ENCODE data around the gene EML6. TPM values are rescaled to one million over a fixed set of nuclear protein-coding genes. Genes with fewer than 3 reads are reported as not detected.

The EML6 gene
- total RNA-seq, 3 donors from 2014 or later: 3.4 to 7.3 (median 5.3) TPM

GRCh38 chr2:54768772-54769428 lies 45.4 kb downstream of the EML6 start:
- Histone ChIP-seq H3K4me3 (no peak overlapping the region), H3K4me1 (ENCODE audit: low read depth) (no peaks in the 10 kb centered on the region), H3K36me3 (ENCODE audit: low read depth) (no peaks in the 10 kb centered on the region), H3K9me3 (no peaks in the 10 kb centered on the region)
- intact Hi-C loops (cut with DNase I, micrococcal nuclease): no loop called here
- DNase-seq: no peak
- TF ChIP-seq, protein P1, sequence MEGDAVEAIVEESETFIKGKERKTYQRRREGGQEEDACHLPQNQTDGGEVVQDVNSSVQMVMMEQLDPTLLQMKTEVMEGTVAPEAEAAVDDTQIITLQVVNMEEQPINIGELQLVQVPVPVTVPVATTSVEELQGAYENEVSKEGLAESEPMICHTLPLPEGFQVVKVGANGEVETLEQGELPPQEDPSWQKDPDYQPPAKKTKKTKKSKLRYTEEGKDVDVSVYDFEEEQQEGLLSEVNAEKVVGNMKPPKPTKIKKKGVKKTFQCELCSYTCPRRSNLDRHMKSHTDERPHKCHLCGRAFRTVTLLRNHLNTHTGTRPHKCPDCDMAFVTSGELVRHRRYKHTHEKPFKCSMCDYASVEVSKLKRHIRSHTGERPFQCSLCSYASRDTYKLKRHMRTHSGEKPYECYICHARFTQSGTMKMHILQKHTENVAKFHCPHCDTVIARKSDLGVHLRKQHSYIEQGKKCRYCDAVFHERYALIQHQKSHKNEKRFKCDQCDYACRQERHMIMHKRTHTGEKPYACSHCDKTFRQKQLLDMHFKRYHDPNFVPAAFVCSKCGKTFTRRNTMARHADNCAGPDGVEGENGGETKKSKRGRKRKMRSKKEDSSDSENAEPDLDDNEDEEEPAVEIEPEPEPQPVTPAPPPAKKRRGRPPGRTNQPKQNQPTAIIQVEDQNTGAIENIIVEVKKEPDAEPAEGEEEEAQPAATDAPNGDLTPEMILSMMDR (IDR thresholded peaks at IDR 0.05): no peak
- no peak for ATAC-seq

DNA sequence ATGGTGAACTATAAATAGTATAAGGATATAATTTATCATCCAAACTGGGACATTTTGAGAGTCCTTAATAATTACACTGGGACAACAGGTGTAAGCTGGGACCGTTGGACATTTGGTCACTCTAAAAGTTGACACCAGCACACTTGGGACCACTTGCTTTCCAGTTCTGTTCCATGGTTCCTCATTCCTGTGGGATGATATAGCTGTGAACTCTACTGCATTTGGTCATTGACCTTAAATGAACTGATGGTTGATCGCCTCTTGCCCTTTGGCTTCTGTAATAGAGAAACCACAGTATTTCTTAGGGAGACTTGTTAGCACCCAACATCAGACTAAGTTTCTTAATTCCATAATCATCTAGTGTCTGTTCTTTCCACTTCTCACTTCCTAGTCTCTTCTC lies 46.7 kb downstream of the EML6 start:
- H3K4me1 ChIP-seq (ENCODE audit: low read depth): no peaks in the 10 kb centered on the region
- TF ChIP-seq, protein P1 (IDR thresholded peaks at IDR 0.05): no peak
- ATAC-seq: no peak
- H3K36me3 ChIP-seq (ENCODE audit: low read depth): no peaks in the 10 kb centered on the region
- DNase-seq: no peak
- intact Hi-C loops (cut with DNase I, micrococcal nuclease): no loop called here
- no peaks in the 10 kb centered on the region for H3K9me3 ChIP-seq
- no peak overlapping the region for H3K4me3 ChIP-seq

GRCh38 chr2:54770676-54771075 lies 47.2 kb downstream of the EML6 start:
- Histone ChIP-seq H3K9me3 (peaks cover 4% of the 10 kb centered on the region), H3K36me3 (ENCODE audit: low read depth) (no peaks in the 10 kb centered on the region), H3K4me1 (ENCODE audit: low read depth) (no peaks in the 10 kb centered on the region), H3K4me3 (no peak overlapping the region)
- intact Hi-C loops (cut with DNase I, micrococcal nuclease): no loop called here
- TF ChIP-seq, protein P1 (IDR thresholded peaks at IDR 0.05): no peak
- ATAC-seq: no peak
- DNase-seq: no peak

- intact Hi-C loops (cut with DNase I, micrococcal nuclease): no loop called here
- no peak overlapping the region for H3K4me3 ChIP-seq
- no peaks in the 10 kb centered on the region for H3K4me1 ChIP-seq (ENCODE audit: low read depth)
- H3K36me3 ChIP-seq (ENCODE audit: low read depth): no peaks in the 10 kb centered on the region
- TF ChIP-seq, protein P1 (IDR thresholded peaks at IDR 0.05): no peak
- H3K9me3 ChIP-seq: peaks cover 6% of the 10 kb centered on the region
- DNase-seq (no peak), ATAC-seq (no peak)
These were observed 47.9 kb downstream of the EML6 start for GRCh38 chr2:54771166-54771885.

DNA sequence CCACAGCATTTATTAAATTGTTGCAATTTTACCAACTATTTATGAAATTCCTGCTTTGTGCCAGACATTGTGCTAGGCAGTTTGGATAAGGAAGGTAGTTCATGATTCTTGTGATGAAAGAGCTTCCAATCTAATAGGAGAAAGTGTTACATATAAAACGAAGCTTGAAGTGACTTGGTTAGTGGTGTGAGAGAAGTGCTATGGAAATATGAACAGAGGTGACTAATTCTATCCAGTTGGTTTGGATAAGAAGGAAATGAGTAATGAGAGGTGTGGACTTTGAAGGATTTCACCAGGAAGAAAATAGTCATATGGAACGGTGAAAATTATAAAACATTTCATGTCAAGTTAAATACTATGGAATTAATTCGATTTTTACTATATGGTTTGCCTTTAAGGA lies 48.6 kb downstream of the EML6 start:
- Histone ChIP-seq H3K9me3 (peaks cover 6% of the 10 kb centered on the region), H3K4me3 (no peak overlapping the region), H3K4me1 (ENCODE audit: low read depth) (no peaks in the 10 kb centered on the region), H3K36me3 (ENCODE audit: low read depth) (no peaks in the 10 kb centered on the region)
- intact Hi-C loops (cut with DNase I, micrococcal nuclease): no loop called here
- ATAC-seq: peak; percentile 58
- no peak for DNase-seq
- TF ChIP-seq, protein P1 (IDR thresholded peaks at IDR 0.05): no peak

All from mucosa of descending colon (tissue), 3 donors.